GM12878 (cell line): ENCODE data around the gene UAP1. TPM values are rescaled to one million over a fixed set of nuclear protein-coding genes. Genes with fewer than 3 reads are reported as not detected.
A peak's percentile ranks its signal among the peaks of the same experiment; 100 is the strongest.

Source experiments
- ATAC-seq: fragments of 200-7000 bp; cut with Tn5 transposase; 3 replicates; pipeline ENCODE4 v1.9.1; 2020; ENCODE audit warnings: mild to moderate bottlenecking, moderate library complexity
- BruUV-seq: library from RNA; stranded (reverse); fragments of 400-500 nt; replicated peaks from 2 replicates; lab custom pipeline; 2021; lab: Mats Ljungman, UMichigan
- CTCF ChIA-PET: fragments of 300-600 bp; sonication (Branson Sonifier 250); formaldehyde crosslinking; extraction: SDS; loops from one replicate; lab custom pipeline; 2021; ENCODE audit warnings: inconsistent platforms; lab: Yijun Ruan, JAX
- POLR2A ChIA-PET: fragments of 350-600 bp; formaldehyde crosslinking; extraction: SDS; loops from one replicate; lab custom pipeline; 2021; ENCODE audit warnings: inconsistent platforms; lab: Charles Lee
- RAD21 ChIA-PET: fragments of 300-600 bp; sonication (Branson Sonifier 250); formaldehyde crosslinking; loops from one replicate; lab custom pipeline; 2023; ENCODE audit warnings: antibody characterized with exemption; ENCODE audit not compliant: unreplicated experiment; lab: Charles Lee
- SMC1A ChIA-PET: fragments of 300-600 bp; sonication (Branson Sonifier 250); formaldehyde crosslinking; loops from one replicate; lab custom pipeline; 2023; ENCODE audit not compliant: unreplicated experiment, uncharacterized antibody; lab: Charles Lee
- DNase-seq: peaks from one replicate; pipeline ENCODE4 v3.0.0-alpha.2; 2011; ENCODE audit warnings: low read depth, low spot score
- FAIRE-seq: peaks from 3 replicates; lab custom pipeline; 2011; peaks lifted over from hg19 to GRCh38; lab: Jason Lieb, UNC
- H2AFZ ChIP-seq: 2 replicates; pipeline ENCODE4 v1.6.0; 2011; ENCODE audit warnings: low read depth, low read length, control low read depth; ENCODE audit not compliant: control insufficient read depth
- H3K27ac ChIP-seq: 2 replicates; pipeline ENCODE4 v1.5.1; 2011; ENCODE audit warnings: control low read depth; ENCODE audit not compliant: control insufficient read depth, insufficient read depth
- H3K27me3 ChIP-seq, 2 experiments: replicated peaks in 1 of 2; 2 replicates each; pipeline versions ENCODE4 v1.6.0 to v1.6.1; 2011; ENCODE audit warnings: low read length in 1 of 2; ENCODE audit not compliant: control insufficient read depth in 2 of 2, insufficient read depth in 2 of 2
- H3K36me3 ChIP-seq, 2 experiments: 2 replicates each; pipeline ENCODE4 v1.5.1; 2011; ENCODE audit warnings: low read length in 1 of 2; ENCODE audit not compliant: control insufficient read depth in 2 of 2, insufficient read depth in 2 of 2
- H3K4me1 ChIP-seq: 2 replicates; pipeline ENCODE4 v1.6.1; 2011; ENCODE audit warnings: mild to moderate bottlenecking, low read length, moderate library complexity, mixed read lengths; ENCODE audit not compliant: control insufficient read depth, insufficient read depth
- H3K4me2 ChIP-seq: 2 replicates; pipeline ENCODE4 v1.6.0; 2011; ENCODE audit warnings: control low read depth; ENCODE audit not compliant: control insufficient read depth, insufficient read depth
- H3K4me3 ChIP-seq: fragments of 200-600 bp; sonication (generic); 2 replicates; pipeline ENCODE4 v1.5.1; 2016
- H3K79me2 ChIP-seq: 2 replicates; pipeline ENCODE4 v1.6.0; 2011; ENCODE audit warnings: low read length; ENCODE audit not compliant: control insufficient read depth, insufficient read depth
- H3K9ac ChIP-seq: 2 replicates; pipeline ENCODE4 v1.8.0; 2011; ENCODE audit warnings: low read length, control low read depth, mixed read lengths; ENCODE audit not compliant: control insufficient read depth, insufficient read depth
- H3K9me3 ChIP-seq: replicated peaks from 3 replicates; pipeline ENCODE4 v1.5.1; 2011; ENCODE audit warnings: mild to moderate bottlenecking, low read length; ENCODE audit not compliant: control insufficient read depth, insufficient read depth
- H4K20me1 ChIP-seq: 2 replicates; pipeline ENCODE4 v1.6.0; 2011; ENCODE audit not compliant: control insufficient read depth, insufficient read depth
- BACH1 ChIP-seq: fragments of 450-650 bp; IDR thresholded peaks from 2 replicates; pipeline ENCODE4 v1.6.1; 2017; ENCODE audit warnings: mild to moderate bottlenecking, borderline replicate concordance
- CHD1 ChIP-seq: IDR thresholded peaks from 2 replicates; pipeline ENCODE4 v1.6.1; 2012; ENCODE audit warnings: low read depth, low read length, improper control_type of control experiment
- E2F4 ChIP-seq: IDR thresholded peaks from 2 replicates; pipeline ENCODE4 v1.6.1; 2012; ENCODE audit warnings: low read depth, low read length, improper control_type of control experiment
- MEF2B ChIP-seq: fragments of 450-650 bp; IDR thresholded peaks from 2 replicates; pipeline ENCODE4 v1.6.1; 2018; ENCODE audit warnings: mild to moderate bottlenecking, moderate library complexity; ENCODE audit not compliant: partially characterized antibody, poor library complexity, severe bottlenecking
- NFXL1 ChIP-seq: fragments of 450-650 bp; IDR thresholded peaks from 2 replicates; pipeline ENCODE4 v1.6.1; 2017; ENCODE audit warnings: antibody characterized with exemption, mild to moderate bottlenecking, borderline replicate concordance
- NFYB ChIP-seq: IDR thresholded peaks from 2 replicates; pipeline ENCODE4 v1.6.1; 2011; ENCODE audit warnings: low read depth, mild to moderate bottlenecking, low read length, improper control_type of control experiment, moderate library complexity; ENCODE audit not compliant: insufficient read depth
- NR2F1 ChIP-seq: fragments of 450-650 bp; conservative IDR thresholded peaks from 2 replicates; pipeline ENCODE4 v1.6.1; 2017; ENCODE audit warnings: mild to moderate bottlenecking
- POLR2AphosphoS5 ChIP-seq: IDR thresholded peaks from 2 replicates; pipeline ENCODE4 v1.6.1; 2011; ENCODE audit warnings: mild to moderate bottlenecking, low read length, inconsistent platforms
- RFX5 ChIP-seq: IDR thresholded peaks from 2 replicates; pipeline ENCODE4 v1.6.1; 2011; ENCODE audit warnings: low read depth, low read length, improper control_type of control experiment
- SIX5 ChIP-seq: IDR thresholded peaks from 2 replicates; pipeline ENCODE4 v1.6.1; 2011; ENCODE audit warnings: mild to moderate bottlenecking, low read depth, low read length, moderate library complexity; ENCODE audit not compliant: severe bottlenecking
- SKIL ChIP-seq: fragments of 450-650 bp; IDR thresholded peaks from 2 replicates; pipeline ENCODE4 v1.6.1; 2017; ENCODE audit warnings: mild to moderate bottlenecking, low read depth, inconsistent platforms; ENCODE audit not compliant: poor library complexity, severe bottlenecking
- STAT3 ChIP-seq: IDR thresholded peaks from 2 replicates; pipeline ENCODE4 v1.6.1; 2011; ENCODE audit warnings: low read depth, low read length, improper control_type of control experiment
- SUZ12 ChIP-seq: fragments of 200-600 bp; sonication (generic); IDR thresholded peaks from one replicate; pipeline ENCODE4 v1.6.1; 2018; ENCODE audit warnings: antibody characterized with exemption, mild to moderate bottlenecking; ENCODE audit not compliant: unreplicated experiment
- TARDBP ChIP-seq: IDR thresholded peaks from 2 replicates; pipeline ENCODE4 v1.6.1; 2016; ENCODE audit warnings: borderline replicate concordance
- TCF3 ChIP-seq: IDR thresholded peaks from 2 replicates; pipeline ENCODE4 v1.6.1; 2012; ENCODE audit warnings: low read depth, mild to moderate bottlenecking, low read length, borderline replicate concordance; ENCODE audit not compliant: insufficient read depth
- YBX1 ChIP-seq: fragments of 450-650 bp; IDR thresholded peaks from 2 replicates; pipeline ENCODE4 v1.6.1; 2016; ENCODE audit warnings: antibody characterized with exemption
- ZBTB33 ChIP-seq: fragments of 450-650 bp; IDR thresholded peaks from 2 replicates; pipeline ENCODE4 v1.6.1; 2017; ENCODE audit warnings: mild to moderate bottlenecking
- ZNF24 ChIP-seq: fragments of 450-650 bp; IDR thresholded peaks from 2 replicates; pipeline ENCODE4 v1.6.1; 2017; ENCODE audit warnings: antibody characterized with exemption, mild to moderate bottlenecking
- ZZZ3 ChIP-seq: IDR thresholded peaks from 2 replicates; pipeline ENCODE4 v1.6.1; 2011; ENCODE audit warnings: low read depth; ENCODE audit not compliant: control insufficient read depth, insufficient read length
- WGBS: methylation state at CpG from one replicate; pipeline ENCODE4 v1.1.6; 2016; ENCODE audit warnings: low lambda C conversion rate; ENCODE audit not compliant: insufficient replicate concordance, insufficient coverage; ENCODE audit errors: missing lambda C conversion rate; 5-methylcytosine and 5-hydroxymethylcytosine counted together
- in situ Hi-C: fragments of 300-500 bp; cut with MboI; formaldehyde crosslinking; loops from 9 replicates; pipeline ENCODE4 v1.14.3; 2018; ENCODE audit warnings: mixed read lengths
- intact Hi-C: fragments of 100-400 bp; cut with micrococcal nuclease; formaldehyde crosslinking; loops from one replicate; pipeline ENCODE4 v1.14.2; 2022; ENCODE audit not compliant: unreplicated experiment
- polyA plus RNA-seq, 11 experiments: library from polyadenylated mRNA; depleted of rRNA in 4 of 11; unstranded in 6 of 11; stranded (reverse) in 5 of 11; fragments of >200 nt; fragmentation: Nextera tagmentation in 4 of 11; fragmentation: Illumina TruSeq in 1 of 11; extraction: Ambion mirVana in 4 of 11; extraction: Trizol in 1 of 11; gene quantifications; 1 replicate in 1 of 11; 2 replicates in 10 of 11; pipeline versions ENCODE4 v1.2.1 to v1.2.3, GENCODE V29; 2011 to 2016; ENCODE audit warnings: inconsistent platforms in 2 of 11, missing spikeins in 2 of 11, low read depth in 1 of 11
- total RNA-seq, 4 experiments: library from RNA; depleted of rRNA in 3 of 4; stranded (reverse); fragments of >200 nt in 3 of 4; fragmentation: Illumina TruSeq in 1 of 4; extraction: Trizol in 1 of 4; gene quantifications; 2 replicates each; pipeline versions ENCODE4 v1.2.1 to v1.2.3, GENCODE V29; 2013 to 2021
- TF ChIP-seq, protein P1 (sequence below): fragments of 450-650 bp; IDR thresholded peaks from 2 replicates; pipeline ENCODE4 v1.6.1; 2016; ENCODE audit warnings: mild to moderate bottlenecking

Gene UAP1
- total and polyA plus RNA-seq, 10 of the 15 experiments (the other 5 are each of a cell fraction or from before 2014, with no cell fraction given) = 19.2 to 43.0 (median 30.7) TPM

DNA sequence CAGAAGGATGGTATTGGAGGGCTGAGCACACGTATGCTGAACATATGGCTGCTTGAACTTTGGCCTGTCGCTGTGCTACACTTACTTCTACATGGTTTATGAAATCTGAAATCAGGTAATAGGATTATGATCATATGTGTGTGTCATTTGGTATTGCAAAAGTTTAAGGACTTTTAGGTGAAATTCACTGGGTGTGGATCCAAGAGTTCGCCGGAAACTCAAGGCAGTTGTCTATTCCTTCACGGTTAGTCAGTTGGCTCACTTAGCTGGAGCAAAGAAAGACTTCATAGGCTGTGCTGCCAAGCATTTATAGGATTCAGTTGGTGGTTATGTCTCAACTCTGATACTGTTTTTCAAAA is 927 bp downstream of the UAP1 start:
- Histone ChIP-seq H3K27me3 (no peaks in the 10 kb centered on the region), H3K4me3 (peak overlapping the region; percentile 81), H3K9me3 (no peaks in the 10 kb centered on the region; the same call in 2 of the 3 replicates), H3K36me3 (no peaks in the 10 kb centered on the region), H3K9ac (peak overlapping the region; percentile 79; the same call in 1 of the 2 replicates), H3K4me2 (peak overlapping the region; percentile 43), H2AFZ (peak overlapping the region; percentile 92; the same call in 1 of the 2 replicates), H3K27ac (peak overlapping the region; percentile 63; the same call in 1 of the 2 replicates), H3K79me2 (peaks cover 23% of the 10 kb centered on the region), H3K4me1 (no peaks in the 10 kb centered on the region; the same call in 1 of the 2 replicates), H4K20me1 (no peaks in the 10 kb centered on the region)
- in situ Hi-C loops = no loop called here
- POLR2A ChIA-PET = interaction anchor here (0.6 kb wide), 1 partner anchor 158 kb away, joined by 3 read pairs; no protein-coding TSS in a partner anchor
- 87% methylated on average over 5 of the region's 5 CpGs for WGBS
- no peak for DNase-seq
- RAD21 ChIA-PET = no interaction called here
- FAIRE-seq = peak; percentile 56
- peak; percentile 16; the same call in 2 of the 3 replicates for ATAC-seq
- BruUV-seq = TSS peak; percentile 64
- SMC1A ChIA-PET = no interaction called here
- CTCF ChIA-PET = no interaction called here
- intact Hi-C loops = no loop called here
- TF ChIP-seq NFYB (0 out of 2 replicates have a peak, but pooled peaks have one; percentile 3), NR2F1 (0 out of 2 replicates have a peak, but pooled peaks have one; percentile 46), BACH1 (no peak), SKIL (no peak), ZBTB33 (no peak), POLR2AphosphoS5 (no peak), SUZ12 (no peak), SIX5 (no peak), RFX5 (no peak), ZNF24 (no peak), TCF3 (no peak), STAT3 (no peak), NFXL1 (no peak), YBX1 (no peak), MEF2B (no peak), TARDBP (no peak), CHD1 (no peak), E2F4 (no peak), ZZZ3 (no peak)
- TF ChIP-seq, protein P1, sequence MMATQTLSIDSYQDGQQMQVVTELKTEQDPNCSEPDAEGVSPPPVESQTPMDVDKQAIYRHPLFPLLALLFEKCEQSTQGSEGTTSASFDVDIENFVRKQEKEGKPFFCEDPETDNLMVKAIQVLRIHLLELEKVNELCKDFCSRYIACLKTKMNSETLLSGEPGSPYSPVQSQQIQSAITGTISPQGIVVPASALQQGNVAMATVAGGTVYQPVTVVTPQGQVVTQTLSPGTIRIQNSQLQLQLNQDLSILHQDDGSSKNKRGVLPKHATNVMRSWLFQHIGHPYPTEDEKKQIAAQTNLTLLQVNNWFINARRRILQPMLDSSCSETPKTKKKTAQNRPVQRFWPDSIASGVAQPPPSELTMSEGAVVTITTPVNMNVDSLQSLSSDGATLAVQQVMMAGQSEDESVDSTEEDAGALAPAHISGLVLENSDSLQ = no peak
